Measurements from ENCODE around the gene CAPN11. TPM values are rescaled to one million over a fixed set of nuclear protein-coding genes. Genes with fewer than 3 reads are reported as not detected.

The CAPN11 gene
- total and polyA plus RNA-seq, 4 donors = 0.08 to 0.19 (median 0.09) TPM; not detected in 1

DNA sequence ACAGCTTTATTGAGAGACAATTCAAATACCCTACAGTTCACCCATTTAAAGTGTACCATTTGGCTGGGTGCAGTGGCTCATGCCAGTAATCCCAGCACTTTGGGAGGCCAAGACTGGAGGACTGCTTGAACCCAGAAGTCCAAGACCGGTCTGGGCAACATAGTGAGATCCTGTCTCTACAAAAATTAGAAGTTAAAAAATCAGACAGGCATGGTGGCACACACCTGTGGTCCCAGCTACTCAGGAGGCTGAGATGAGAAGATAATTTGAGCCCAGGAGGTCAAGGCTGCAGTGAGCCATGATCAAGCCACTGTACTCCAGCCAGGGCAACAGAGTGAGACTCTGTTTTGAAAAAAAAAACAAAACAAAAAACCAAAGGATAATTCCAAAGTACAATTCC lies 8.9 kb downstream of the CAPN11 start:
- Histone ChIP-seq H3K9ac (ENCODE audit: low read depth in 1 of 2, low read length in 2 of 2) (no peak overlapping the region), H3K9me3 (ENCODE audit: control insufficient read depth in 4 of 4, low read length in 3 of 4) (no peaks in the 10 kb centered on the region), H3K36me3 (ENCODE audit: control insufficient read depth in 4 of 4, insufficient read depth in 3 of 4, low read depth in 1 of 4, low read length in 3 of 4) (no peaks in the 10 kb centered on the region), H3K27ac (ENCODE audit: low read depth in 1 of 2, low read length in 2 of 2) (no peak overlapping the region), H3K4me1 (ENCODE audit: control insufficient read depth in 4 of 4, insufficient read depth in 4 of 4, low read length in 3 of 4) (peaks cover 0 to 2% (median 0%) of the 10 kb centered on the region in 4 donors), H3K27me3 (ENCODE audit: control insufficient read depth in 4 of 4, insufficient read depth in 4 of 4, low read length in 3 of 4) (no peaks in the 10 kb centered on the region), H3K4me3 (ENCODE audit: low read depth in 1 of 3, low read length in 3 of 3) (no peak overlapping the region)
- no peak for DNase-seq (ENCODE audit: low spot score)
- WGBS = 99% methylated on average over 1 of the region's 1 CpG
- TF ChIP-seq EGR1 (IDR thresholded peaks at IDR 0.05; ENCODE audit: low read depth in 2 of 2) (no peak), HNF4G (IDR thresholded peaks at IDR 0.05) (no peak), YY1 (IDR thresholded peaks at IDR 0.05) (no peak), RAD21 (IDR thresholded peaks at IDR 0.05) (no peak), TAF1 (conservative IDR thresholded peaks at IDR 0.05) (no peak), JUND (IDR thresholded peaks at IDR 0.05) (no peak), RXRA (IDR thresholded peaks at IDR 0.05) (no peak), HNF4A (conservative IDR thresholded peaks at IDR 0.05) (no peak), SP1 (IDR thresholded peaks at IDR 0.05) (no peak), GABPA (IDR thresholded peaks at IDR 0.05 in 1 of 2, conservative IDR thresholded peaks at IDR 0.05 in 1 of 2) (no peak), NR2F2 (IDR thresholded peaks at IDR 0.05) (no peak), FOXA2 (IDR thresholded peaks at IDR 0.05) (no peak), FOXA1 (IDR thresholded peaks at IDR 0.05) (no peak)
- TF ChIP-seq, protein P1, sequence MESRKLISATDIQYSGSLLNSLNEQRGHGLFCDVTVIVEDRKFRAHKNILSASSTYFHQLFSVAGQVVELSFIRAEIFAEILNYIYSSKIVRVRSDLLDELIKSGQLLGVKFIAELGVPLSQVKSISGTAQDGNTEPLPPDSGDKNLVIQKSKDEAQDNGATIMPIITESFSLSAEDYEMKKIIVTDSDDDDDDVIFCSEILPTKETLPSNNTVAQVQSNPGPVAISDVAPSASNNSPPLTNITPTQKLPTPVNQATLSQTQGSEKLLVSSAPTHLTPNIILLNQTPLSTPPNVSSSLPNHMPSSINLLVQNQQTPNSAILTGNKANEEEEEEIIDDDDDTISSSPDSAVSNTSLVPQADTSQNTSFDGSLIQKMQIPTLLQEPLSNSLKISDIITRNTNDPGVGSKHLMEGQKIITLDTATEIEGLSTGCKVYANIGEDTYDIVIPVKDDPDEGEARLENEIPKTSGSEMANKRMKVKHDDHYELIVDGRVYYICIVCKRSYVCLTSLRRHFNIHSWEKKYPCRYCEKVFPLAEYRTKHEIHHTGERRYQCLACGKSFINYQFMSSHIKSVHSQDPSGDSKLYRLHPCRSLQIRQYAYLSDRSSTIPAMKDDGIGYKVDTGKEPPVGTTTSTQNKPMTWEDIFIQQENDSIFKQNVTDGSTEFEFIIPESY (IDR thresholded peaks at IDR 0.05) = no peak
- TF ChIP-seq, protein P2, sequence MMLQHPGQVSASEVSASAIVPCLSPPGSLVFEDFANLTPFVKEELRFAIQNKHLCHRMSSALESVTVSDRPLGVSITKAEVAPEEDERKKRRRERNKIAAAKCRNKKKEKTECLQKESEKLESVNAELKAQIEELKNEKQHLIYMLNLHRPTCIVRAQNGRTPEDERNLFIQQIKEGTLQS (IDR thresholded peaks at IDR 0.05) = no peak
- TF ChIP-seq, protein P3, sequence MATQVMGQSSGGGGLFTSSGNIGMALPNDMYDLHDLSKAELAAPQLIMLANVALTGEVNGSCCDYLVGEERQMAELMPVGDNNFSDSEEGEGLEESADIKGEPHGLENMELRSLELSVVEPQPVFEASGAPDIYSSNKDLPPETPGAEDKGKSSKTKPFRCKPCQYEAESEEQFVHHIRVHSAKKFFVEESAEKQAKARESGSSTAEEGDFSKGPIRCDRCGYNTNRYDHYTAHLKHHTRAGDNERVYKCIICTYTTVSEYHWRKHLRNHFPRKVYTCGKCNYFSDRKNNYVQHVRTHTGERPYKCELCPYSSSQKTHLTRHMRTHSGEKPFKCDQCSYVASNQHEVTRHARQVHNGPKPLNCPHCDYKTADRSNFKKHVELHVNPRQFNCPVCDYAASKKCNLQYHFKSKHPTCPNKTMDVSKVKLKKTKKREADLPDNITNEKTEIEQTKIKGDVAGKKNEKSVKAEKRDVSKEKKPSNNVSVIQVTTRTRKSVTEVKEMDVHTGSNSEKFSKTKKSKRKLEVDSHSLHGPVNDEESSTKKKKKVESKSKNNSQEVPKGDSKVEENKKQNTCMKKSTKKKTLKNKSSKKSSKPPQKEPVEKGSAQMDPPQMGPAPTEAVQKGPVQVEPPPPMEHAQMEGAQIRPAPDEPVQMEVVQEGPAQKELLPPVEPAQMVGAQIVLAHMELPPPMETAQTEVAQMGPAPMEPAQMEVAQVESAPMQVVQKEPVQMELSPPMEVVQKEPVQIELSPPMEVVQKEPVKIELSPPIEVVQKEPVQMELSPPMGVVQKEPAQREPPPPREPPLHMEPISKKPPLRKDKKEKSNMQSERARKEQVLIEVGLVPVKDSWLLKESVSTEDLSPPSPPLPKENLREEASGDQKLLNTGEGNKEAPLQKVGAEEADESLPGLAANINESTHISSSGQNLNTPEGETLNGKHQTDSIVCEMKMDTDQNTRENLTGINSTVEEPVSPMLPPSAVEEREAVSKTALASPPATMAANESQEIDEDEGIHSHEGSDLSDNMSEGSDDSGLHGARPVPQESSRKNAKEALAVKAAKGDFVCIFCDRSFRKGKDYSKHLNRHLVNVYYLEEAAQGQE (IDR thresholded peaks at IDR 0.05) = no peak
- TF ChIP-seq, protein P4, sequence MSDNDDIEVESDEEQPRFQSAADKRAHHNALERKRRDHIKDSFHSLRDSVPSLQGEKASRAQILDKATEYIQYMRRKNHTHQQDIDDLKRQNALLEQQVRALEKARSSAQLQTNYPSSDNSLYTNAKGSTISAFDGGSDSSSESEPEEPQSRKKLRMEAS (IDR thresholded peaks at IDR 0.05) = no peak
- TF ChIP-seq, protein P5, sequence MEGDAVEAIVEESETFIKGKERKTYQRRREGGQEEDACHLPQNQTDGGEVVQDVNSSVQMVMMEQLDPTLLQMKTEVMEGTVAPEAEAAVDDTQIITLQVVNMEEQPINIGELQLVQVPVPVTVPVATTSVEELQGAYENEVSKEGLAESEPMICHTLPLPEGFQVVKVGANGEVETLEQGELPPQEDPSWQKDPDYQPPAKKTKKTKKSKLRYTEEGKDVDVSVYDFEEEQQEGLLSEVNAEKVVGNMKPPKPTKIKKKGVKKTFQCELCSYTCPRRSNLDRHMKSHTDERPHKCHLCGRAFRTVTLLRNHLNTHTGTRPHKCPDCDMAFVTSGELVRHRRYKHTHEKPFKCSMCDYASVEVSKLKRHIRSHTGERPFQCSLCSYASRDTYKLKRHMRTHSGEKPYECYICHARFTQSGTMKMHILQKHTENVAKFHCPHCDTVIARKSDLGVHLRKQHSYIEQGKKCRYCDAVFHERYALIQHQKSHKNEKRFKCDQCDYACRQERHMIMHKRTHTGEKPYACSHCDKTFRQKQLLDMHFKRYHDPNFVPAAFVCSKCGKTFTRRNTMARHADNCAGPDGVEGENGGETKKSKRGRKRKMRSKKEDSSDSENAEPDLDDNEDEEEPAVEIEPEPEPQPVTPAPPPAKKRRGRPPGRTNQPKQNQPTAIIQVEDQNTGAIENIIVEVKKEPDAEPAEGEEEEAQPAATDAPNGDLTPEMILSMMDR (IDR thresholded peaks at IDR 0.05; ENCODE audit: low read depth, low read length, missing input control) = no peak

Measured in liver (tissue), 9 donors.